Lower leg skin (tissue), 3 donors: ENCODE measurements around the gene C6.

ENCODE experiments used
- POLR2A ChIP-seq, 2 donors: fragments of 450-650 bp; IDR thresholded peaks; one replicate each; pipeline ENCODE4 v1.6.1; 2016 to 2017; ENCODE audit warnings: antibody characterized with exemption in 2 of 2, mild to moderate bottlenecking in 1 of 2, moderate library complexity in 1 of 2
- TF ChIP-seq, protein P1 (sequence below), 3 donors: fragments of 450-650 bp; IDR thresholded peaks; one replicate each; pipeline ENCODE4 v1.5.1; 2016; ENCODE audit warnings: antibody characterized with exemption in 3 of 3, mild to moderate bottlenecking in 3 of 3, moderate library complexity in 2 of 3

DNA sequence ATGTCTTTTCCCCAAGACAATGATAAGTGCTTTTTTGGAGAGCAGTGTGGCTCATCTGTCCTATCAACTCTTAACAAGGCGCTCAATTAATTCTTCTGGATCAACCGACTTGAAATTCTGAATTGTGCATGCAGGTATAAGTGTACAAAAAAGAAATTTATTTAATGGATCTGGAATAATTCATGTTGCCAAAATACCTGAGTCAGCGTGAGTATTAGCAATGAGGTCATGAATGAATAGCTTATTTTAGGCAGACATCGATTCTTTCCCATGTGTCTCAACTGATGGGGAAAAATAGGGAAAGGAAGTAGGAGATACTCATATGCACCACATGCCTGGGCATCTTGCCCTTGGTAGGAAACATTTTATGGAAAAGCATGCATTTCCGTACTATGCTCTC, 68.0 kb downstream of the C6 start:
- TF ChIP-seq, protein P1, sequence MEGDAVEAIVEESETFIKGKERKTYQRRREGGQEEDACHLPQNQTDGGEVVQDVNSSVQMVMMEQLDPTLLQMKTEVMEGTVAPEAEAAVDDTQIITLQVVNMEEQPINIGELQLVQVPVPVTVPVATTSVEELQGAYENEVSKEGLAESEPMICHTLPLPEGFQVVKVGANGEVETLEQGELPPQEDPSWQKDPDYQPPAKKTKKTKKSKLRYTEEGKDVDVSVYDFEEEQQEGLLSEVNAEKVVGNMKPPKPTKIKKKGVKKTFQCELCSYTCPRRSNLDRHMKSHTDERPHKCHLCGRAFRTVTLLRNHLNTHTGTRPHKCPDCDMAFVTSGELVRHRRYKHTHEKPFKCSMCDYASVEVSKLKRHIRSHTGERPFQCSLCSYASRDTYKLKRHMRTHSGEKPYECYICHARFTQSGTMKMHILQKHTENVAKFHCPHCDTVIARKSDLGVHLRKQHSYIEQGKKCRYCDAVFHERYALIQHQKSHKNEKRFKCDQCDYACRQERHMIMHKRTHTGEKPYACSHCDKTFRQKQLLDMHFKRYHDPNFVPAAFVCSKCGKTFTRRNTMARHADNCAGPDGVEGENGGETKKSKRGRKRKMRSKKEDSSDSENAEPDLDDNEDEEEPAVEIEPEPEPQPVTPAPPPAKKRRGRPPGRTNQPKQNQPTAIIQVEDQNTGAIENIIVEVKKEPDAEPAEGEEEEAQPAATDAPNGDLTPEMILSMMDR (IDR thresholded peaks at IDR 0.05), result no peak
- TF ChIP-seq POLR2A (IDR thresholded peaks at IDR 0.05), result no peak
